GM18511 (cell line): ENCODE data around the gene EIF6.
"Not testable (repeated sequence)": the region's sequence is repeated elsewhere in the genome, so short reads cannot be mapped to it uniquely, and the experiment has no call there.

Source experiments
- ATAC-seq: cut with Tn5 transposase; IDR thresholded peaks from one replicate; pipeline ENCODE4 v1.9.1; 2021; ENCODE audit warnings: mild to moderate bottlenecking, moderate library complexity; ENCODE audit not compliant: unreplicated experiment

Gene EIF6

DNA sequence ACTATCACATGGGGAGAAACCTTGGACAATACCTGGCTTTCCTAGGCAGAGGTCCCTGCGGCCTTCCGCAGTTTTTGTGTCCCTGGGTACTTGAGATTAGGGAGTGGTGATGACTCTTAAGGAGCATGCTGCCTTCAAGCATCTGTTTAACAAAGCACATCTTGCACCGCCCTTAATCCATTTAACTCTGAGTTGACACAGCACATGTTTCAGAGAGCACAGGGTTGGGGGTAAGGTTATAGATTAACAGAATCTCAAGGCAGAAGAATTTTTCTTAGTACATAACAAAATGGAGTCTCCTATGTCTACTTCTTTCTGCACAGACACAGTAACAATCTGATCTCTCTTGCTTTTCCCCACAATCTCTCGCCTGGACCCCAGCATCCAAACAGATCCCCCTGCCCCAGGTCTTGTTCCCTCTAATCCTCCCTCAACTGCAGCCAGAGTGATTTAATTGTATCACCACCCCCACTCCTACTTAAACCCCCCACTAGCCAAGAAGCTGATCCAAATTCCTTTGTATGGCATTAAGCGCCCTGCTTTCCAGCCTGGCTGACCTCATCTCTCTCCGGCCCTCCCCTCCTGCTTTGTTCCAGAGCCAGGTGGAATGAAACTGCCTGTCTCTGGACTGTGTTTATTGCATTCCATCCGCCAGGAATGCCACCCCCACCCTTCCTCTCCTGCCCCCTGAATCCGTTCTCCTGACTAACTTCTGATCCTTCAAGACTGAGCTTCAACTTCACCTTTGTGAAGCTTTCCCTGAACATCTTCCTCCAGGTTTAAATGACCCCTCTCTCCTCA is 21.6 kb downstream of the EIF6 start:
- ATAC-seq = not testable (repeated sequence)

DNA sequence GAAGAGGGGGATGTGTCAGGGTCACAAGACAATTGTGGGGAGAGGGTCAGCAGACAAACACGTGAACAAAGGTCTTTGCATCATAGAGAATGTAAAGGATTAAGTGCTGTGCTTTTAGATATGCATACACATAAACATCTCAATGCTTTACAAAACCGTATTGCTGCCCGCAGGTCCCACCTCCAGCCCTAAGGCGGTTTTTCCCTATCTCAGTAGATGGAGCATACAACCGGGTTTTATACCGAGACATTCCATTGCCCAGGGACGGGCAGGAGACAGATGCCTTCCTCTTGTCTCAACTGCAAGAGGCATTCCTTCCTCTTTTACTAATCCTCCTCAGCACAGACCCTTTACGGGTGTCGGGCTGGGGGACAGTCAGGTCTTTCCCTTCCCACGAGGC is 22.3 kb downstream of the EIF6 start:
- ATAC-seq = not testable (repeated sequence)

DNA sequence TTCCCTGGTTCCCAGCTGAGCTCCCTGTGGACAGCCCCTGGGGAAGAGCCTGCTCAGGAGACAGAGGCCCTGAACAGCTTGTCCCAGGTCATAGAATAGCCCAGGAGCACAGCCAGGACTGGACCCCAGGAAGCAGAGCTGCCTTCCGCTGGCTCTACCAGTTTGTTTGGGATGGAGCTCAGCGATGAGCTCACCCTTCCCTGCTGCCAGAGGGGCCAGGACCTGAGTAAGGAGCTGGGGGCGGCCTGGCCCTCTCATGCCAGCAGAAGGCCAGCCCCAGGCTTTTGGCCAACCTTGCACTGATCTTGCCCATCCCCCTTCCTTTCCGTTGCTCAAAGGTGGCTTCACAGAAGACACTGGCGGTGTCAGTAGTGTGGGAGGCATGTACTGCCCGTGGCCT is 24.1 kb downstream of the EIF6 start:
- ATAC-seq = no peak

DNA sequence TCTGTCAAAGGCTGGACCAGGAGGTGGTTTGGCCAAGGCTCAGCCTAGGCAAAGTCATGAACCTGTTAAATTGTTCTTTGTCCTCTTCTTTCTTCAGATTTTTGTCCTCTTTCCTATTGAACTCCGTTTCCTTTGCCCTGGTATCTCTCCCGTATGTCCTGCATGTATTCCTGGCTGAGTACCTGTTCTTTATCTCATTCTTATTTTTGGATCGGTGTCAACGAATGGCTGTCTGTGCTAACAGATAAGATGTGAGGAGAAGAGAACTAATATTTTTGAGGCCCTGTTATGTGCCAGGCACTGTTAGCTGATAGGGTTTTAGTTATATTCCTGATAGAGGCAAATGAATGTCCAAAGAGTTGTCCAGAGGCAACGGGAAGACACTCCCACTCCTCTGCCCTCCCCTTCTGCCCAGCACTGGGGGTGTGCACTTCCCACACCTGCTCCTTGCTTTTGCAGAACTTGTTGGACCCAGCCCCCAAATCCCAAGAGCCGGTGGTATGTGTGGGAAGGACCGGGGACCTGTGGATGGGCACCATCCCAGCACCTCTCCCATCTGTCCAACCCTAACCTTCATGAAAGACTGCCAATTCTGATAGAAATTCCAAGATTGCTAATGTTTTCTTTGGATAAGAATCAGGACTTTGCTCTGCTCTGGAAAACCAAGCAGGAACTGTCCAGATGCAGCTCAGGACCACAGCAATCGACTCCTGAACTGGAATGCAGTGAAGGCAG is 27.2 kb downstream of the EIF6 start:
- no peak for ATAC-seq

DNA sequence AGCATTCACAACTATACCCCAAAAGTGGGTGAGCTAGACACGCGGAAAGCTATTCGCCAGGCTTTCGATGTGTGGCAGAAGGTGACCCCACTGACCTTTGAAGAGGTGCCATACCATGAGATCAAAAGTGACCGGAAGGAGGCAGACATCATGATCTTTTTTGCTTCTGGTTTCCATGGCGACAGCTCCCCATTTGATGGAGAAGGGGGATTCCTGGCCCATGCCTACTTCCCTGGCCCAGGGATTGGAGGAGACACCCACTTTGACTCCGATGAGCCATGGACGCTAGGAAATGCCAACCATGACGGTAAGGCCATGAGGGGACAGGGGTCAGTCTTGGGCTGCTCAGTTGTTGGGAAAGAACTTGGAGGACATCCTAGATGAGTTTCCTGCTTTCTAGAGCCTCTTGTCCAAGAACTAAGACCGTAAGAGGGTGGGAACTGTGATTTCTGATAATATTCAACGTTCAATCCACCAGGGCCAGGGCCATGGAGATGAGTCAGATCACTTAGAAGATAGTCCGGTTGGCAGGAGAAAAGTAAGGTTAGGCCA is 30.0 kb downstream of the EIF6 start:
- ATAC-seq = no peak

DNA sequence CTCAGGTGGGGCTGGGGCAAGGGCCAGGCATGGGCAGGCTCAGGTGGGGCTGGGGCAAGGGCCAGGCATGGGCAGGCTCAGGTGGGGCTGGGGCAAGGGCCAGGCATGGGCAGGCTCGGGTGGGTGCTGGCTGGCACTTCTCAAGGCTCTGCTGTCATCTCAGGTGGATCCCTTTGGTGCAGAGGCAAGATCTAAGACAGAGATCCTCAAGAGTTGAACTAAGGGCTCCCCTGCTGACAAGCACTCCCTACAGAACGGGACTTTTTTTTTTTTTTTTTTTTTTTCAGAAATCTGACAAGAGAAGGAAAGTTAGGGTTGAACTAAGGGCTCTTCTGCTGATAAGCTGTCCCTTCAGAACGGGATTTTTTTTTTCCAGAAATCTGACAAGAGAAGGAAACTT is 31.6 kb downstream of the EIF6 start:
- ATAC-seq = no peak

DNA sequence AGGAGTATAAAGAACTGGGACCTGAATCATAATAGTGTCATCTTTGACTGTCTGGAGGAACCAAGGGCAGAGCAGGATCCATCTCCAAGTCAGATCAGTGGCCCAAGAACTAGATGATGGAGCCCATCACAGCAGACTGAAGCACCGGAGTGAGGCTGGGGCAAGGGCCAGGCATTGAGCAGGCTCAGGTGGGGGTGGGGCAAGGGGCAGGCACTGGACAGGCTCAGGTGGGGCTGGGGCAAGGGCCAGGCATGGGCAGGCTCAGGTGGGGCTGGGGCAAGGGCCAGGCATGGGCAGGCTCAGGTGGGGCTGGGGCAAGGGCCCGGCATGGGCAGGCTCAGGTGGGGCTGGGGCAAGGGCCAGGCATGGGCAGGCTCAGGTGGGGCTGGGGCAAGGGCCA is 32.0 kb downstream of the EIF6 start:
- not testable (repeated sequence) for ATAC-seq

DNA sequence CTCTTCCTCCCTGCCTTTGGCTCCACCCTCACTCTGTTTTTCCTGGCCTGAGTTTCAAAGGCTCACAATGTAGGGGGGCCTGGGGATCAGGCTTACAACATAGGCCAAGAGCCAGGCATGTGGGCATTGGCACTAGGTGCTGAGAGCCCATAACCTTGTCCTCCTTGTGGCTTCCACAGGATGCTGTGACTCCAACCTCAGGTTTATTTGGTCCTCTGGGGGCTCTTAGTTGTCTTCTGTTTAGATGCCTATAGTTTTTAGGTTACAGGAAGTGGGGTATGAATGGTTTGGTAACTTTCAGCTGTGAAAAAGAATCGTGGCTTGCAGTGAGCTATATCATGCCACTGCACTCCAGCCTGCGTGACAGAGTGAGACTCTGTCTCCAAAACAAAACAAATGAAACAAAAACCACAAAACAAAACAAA is 32.5 kb downstream of the EIF6 start:
- peak; percentile 52 for ATAC-seq

DNA sequence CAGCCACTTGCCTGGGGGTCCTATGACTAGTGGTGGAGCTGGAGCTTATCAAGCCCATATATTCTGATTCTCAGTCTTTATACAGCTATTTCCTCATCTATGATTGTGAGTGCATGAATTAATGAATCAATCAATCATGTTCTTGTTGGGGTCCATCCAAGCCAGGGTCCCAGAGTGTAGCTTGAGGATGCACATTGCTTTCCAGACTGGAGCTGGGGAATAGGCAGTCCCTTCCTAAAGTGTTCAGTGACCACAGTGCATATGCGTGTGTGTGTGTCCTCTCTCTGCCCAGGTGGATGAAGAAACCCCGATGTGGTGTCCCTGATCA is 33.0 kb downstream of the EIF6 start:
- ATAC-seq = no peak

DNA sequence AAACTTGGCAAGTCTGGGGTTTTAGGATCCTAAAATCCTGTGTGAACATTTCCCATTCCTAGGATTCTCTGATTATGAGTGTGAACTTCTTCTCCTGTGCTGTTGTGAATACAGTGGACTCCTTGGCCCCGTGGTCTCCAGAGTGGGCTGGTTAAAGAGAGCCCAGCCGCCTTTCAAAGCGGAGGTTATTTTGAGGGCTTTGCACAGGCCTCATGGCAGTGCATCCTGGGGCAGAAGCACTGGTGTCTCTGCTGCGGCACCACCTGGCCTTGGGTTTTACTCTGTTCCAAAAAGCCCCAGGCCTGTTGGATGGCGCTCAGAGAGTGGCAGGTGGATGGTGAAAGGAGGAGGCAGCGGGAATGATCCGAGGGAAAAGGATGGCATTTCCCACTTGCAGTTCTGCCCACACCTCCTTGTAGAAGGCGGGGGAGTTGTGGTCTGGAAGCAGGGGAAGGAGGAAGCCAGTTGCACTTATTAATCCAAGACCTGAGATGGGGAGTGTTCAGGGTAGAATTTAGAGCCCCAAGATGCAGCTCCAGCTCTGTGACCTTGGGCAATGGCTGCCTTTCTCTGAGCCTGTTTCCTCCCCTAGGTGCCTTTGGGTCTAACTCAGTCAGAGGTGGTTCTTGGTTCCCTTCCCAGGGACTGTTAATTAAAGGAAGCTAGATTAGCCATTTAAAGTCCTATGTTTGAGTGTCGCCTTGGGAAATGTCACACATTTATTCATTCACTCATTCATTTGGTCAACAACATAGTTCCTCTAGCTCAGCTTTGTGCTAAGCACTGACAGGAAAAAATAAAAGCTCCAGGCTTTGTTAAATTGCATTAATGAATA is 35.7 kb downstream of the EIF6 start:
- ATAC-seq = no peak

DNA sequence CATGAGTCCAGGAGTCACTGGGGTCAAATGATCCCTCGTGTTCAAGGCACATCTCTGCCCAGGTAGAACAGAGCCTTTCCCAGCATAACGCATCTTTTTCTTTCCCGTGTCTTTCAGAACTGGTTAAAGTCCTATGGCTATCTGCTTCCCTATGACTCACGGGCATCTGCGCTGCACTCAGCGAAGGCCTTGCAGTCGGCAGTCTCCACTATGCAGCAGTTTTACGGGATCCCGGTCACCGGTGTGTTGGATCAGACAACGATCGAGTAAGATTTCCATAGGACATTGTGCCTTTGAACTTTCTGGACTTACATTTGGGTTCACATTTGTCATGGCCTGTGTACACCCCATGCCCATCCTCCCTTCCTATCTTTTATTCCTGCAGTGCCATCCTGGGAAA is 37.8 kb downstream of the EIF6 start:
- ATAC-seq = no peak

DNA sequence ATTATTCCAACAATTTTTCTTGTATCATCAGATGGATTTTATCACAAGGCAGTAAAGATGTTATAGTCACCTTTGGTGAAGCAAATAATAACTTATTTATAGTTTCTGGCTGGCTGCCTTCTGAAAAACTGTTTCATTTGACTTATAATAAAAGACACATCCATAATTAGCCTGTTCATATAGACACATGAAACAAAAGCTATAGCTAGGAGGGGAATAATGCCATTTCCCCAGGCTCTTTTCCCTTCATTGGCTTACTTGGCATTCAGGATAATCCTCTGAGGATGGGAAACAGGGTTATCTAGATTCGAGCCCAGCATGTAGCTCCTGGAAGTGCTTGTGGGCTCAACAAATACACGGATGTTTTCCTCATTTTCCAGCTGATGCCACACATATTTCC is 40.6 kb downstream of the EIF6 start:
- ATAC-seq = no peak

DNA sequence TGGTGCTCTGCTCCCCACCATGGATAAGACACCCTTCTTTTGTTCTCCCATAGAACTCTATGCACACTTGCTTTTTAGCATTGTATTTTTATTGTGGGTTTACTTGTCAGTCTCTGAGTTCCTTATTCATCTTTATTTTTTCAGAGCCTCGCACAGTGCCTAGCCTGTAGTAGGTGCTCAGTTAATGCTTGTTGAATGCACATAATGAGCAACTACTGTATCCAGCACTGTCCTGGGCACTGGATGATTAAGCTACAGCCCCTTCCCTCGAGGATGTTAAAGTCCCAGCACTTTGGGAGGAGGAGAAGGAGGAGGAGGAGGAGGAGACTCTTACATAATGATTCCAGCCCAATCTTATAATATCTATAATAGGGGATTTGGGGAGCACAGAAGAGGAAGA is 41.3 kb downstream of the EIF6 start:
- no peak for ATAC-seq

DNA sequence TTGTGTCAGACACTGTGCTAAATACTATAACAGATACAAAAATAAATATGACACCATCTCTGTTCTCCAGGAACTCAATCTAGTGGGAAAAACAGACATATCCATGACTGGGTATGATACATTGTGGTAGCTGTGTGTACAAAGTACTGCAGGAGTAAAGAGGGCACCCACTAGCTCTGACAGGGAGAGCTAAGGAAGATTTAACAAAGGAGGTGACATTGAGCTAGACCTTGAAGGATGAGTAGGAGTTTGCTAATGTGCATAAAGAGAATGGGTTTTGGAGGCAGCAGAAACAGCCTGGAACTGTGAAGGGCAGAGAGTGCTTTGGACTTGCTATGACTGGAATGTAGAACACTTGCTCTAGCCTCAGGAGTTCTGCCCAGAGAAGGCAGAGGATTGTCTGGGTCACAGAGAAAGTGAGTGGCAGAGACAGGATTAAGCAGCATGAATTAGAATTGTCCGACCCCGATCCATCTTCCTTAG is 43.7 kb downstream of the EIF6 start:
- no peak for ATAC-seq

DNA sequence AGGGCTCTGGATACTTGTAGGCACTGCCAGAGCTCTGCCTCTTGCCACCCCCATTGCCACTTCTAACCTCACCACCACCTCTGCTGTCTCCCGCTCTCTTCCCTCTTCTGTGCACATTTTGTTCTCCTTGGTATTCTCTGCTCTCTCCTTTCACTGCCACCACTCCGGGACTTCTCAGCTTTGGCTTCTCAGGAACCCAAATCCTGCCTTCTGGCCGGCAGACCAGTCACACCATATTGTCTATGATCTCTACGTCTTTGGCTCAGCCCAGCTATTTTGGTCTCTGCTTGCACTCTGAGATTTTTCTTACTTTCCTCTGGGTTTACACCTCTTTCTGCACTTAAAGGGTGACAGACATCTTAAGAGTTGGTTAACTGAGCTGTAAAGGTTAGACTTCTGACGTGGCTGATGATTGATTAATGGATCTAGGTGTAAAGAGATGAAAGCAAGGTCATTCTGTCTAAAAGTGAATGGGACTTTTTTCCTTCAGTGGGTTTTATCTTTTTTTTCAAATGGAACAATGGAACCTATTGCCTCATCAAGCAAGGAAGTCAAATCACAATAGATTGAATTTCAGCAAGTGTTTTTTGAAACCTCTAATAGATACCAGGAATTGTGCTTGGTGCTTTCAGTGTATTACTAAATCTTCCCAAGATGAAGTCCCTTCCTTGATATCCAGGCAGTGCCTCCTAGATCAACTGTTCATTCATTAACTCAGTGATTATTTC is 44.3 kb downstream of the EIF6 start:
- no peak for ATAC-seq

DNA sequence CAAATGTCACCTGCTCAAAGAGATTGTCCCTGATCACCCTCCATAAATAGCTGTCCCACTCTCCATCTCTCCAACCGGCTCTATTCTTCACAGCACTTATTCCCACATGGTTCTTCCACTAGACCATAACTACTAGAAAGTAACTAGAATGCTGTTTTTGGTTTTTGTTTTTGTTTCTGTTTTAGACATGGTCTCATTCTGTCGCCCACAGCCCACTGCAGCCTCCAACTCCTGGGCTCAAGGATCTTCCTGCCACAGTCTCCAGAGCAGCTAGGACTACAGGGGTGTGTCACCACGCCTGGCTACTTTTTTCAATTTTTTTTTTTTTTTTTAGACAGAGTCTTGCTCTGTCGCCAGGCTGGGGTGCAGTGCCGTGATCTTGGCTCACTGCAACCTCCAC is 45.8 kb downstream of the EIF6 start:
- ATAC-seq = no peak

DNA sequence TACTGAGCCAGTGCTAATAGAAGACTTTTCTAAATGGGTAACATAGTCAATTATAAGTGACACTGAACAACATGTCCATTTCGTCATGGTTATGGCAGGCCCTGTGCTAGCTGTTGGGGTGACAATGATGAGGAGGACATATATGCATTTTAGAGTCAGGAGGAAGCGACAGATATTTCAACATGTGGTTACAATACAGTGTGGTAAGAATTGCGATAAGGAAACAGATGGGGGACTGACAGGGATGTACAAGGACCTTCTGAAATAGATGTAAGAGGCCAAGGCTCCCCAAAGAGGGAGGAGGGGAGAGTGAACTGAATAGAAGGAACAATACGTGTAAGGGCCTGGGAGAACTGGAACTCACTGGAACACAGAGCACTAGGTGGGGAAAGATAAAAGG is 46.4 kb downstream of the EIF6 start:
- ATAC-seq = no peak

DNA sequence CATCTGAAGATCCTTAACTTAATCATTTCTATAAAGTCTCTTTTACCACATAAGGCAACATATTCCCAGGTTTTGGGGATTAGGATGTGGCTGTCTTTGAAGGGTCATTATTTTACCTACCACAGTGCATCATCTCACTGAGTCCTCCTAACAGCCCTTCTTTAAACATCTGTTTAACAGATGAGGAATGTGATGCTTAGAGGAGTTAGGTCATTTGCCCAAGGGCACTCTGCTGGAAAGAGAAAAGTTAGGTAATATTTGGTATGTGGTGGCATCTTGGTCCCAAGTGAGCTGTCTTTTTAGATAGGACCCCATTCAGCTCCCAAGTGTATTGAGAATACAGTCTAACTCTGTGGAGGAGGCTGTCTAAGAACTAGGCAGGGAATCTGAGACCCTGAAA is 47.1 kb downstream of the EIF6 start:
- no peak for ATAC-seq

DNA sequence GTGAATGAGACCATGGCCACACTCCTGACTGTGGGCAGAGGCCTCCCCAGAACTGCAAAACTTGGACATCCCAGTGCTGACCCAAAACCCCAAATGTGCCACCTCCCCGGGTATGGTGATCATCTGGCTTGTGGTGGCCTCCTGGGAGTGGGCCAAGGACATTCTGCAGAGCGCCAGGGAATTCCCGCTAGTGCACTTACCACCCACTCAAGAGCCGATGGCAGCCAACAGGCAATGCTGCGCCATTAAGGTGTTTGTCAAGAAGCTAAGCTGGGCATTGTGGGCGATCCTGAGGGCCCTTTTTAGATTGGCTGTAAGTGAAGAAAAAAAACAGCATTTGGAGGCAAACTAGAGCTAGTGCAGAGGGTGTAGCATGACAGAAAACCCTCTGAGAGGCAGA is 48.7 kb downstream of the EIF6 start:
- no peak for ATAC-seq

DNA sequence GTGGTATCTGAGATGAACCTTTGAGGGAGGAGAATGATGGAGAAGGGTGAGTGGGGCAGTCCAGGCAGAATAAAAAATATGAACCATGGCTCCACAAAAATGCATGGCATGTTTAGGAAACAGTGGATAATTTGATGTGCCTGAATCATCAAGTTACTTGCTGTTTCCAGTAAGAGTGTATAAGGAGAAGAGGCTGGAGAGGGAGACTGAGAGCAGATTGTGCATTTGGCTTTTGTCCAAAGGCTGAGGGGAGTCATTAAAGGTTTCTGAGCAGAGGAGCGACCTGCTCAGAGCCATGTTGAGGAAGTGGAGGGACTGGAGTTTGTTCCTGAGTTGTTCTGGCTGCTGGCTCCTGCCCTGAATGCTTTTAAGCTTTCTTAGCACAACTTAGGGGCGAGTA is 52.0 kb downstream of the EIF6 start:
- ATAC-seq = no peak
